ENCODE measurements around the gene SYT1. TPM values are rescaled to one million over a fixed set of nuclear protein-coding genes. Genes with fewer than 3 reads are reported as not detected.

The SYT1 gene
- total and polyA plus RNA-seq, 4 donors = 38.0 to 113 (median 97.8) TPM

DNA sequence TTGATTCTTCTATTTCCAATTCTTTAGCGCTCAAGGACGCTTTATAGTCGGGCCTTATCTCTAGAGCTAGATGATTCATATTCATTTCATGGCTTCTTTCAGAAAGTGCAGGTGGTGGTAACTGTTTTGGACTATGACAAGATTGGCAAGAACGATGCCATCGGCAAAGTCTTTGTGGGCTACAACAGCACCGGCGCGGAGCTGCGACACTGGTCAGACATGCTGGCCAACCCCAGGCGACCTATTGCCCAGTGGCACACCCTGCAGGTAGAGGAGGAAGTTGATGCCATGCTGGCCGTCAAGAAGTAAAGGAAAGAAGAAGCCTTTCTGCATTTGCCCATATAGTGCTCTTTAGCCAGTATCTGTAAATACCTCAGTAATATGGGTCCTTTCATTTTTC is 584.2 kb downstream of the SYT1 start:
- no peak for DNase-seq (ENCODE audit: low read depth in 4 of 6, low spot score in 6 of 6)

DNA sequence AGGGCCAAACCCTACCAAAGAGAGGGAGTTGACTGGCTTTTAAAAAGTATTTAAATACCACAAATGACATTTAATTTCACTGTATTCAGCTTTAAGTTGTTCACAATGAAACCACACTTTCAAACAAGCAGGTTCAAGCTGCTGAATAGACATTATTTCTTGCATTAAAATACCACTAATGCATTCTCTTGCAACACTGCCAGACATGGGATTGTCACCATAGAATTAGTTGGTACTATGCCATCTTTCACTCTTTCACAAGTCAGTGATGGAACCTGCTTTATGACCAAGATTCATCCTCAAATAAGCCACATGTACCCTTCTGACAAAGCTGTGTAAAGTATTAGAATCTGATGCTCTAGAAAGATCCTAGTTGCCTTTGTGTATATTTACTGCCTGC is 586.8 kb downstream of the SYT1 start:
- Histone ChIP-seq H3K36me3 (ENCODE audit: control insufficient read depth, insufficient read depth, low read length) (peaks cover 2% of the 10 kb centered on the region), H3K4me1 (ENCODE audit: control insufficient read depth, insufficient read depth, low read length) (peaks cover 3% of the 10 kb centered on the region), H3K27me3 (ENCODE audit: control insufficient read depth, insufficient read depth, low read length) (no peaks in the 10 kb centered on the region), H3K4me3 (ENCODE audit: low read depth, low read length) (no peak overlapping the region), H3K9me3 (ENCODE audit: control insufficient read depth, insufficient read depth, low read length) (no peaks in the 10 kb centered on the region), H3K27ac (ENCODE audit: low read depth, low read length) (no peak overlapping the region)
- no peak for DNase-seq (ENCODE audit: low read depth in 4 of 6, low spot score in 6 of 6)

More for the DNA sequence above, 584.2 kb downstream of the SYT1 start:
- Histone ChIP-seq H3K9me3 (ENCODE audit: control insufficient read depth, insufficient read depth, low read length) (no peaks in the 10 kb centered on the region), H3K4me1 (ENCODE audit: control insufficient read depth, insufficient read depth, low read length) (peaks cover 3% of the 10 kb centered on the region), H3K36me3 (ENCODE audit: control insufficient read depth, insufficient read depth, low read length) (peaks cover 2% of the 10 kb centered on the region), H3K4me3 (ENCODE audit: low read depth, low read length) (no peak overlapping the region), H3K27ac (ENCODE audit: low read depth, low read length) (no peak overlapping the region), H3K27me3 (ENCODE audit: control insufficient read depth, insufficient read depth, low read length) (no peaks in the 10 kb centered on the region)
- 94% methylated on average over 9 of the region's 11 CpGs for WGBS (ENCODE audit: insufficient coverage)

DNA sequence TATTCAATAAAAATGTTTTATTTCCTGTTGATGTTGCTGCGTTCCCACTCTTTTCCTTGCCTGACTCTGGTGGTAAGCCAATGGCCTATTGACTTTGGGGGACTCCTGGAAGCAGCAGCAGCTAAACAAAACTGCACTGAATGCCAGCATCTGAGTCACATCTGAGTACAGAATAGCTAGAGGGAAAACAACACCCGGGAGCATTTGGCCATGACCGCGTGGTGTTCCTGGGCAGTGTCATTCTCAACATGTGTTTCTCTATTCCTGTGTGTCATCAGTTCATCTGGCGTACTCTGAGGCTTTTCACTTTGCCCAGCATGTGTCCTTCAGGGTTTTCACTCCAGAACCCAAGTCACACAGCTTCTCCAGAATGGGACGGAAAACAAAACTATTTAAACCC is 587.4 kb downstream of the SYT1 start:
- 43% methylated on average over 5 of the region's 6 CpGs for WGBS (ENCODE audit: insufficient coverage)
- no peaks in the 10 kb centered on the region for H3K9me3 ChIP-seq (ENCODE audit: control insufficient read depth, insufficient read depth, low read length)
- no peak overlapping the region for H3K4me3 ChIP-seq (ENCODE audit: low read depth, low read length)
- peak in 4 of 6 donors; percentile 26 to 73 (median 27) for DNase-seq (ENCODE audit: low read depth in 4 of 6, low spot score in 6 of 6)
- H3K4me1 ChIP-seq (ENCODE audit: control insufficient read depth, insufficient read depth, low read length) = peaks cover 3% of the 10 kb centered on the region
- H3K27ac ChIP-seq (ENCODE audit: low read depth, low read length) = peak overlapping the region; percentile 19
- peaks cover 2% of the 10 kb centered on the region for H3K36me3 ChIP-seq (ENCODE audit: control insufficient read depth, insufficient read depth, low read length)
- no peaks in the 10 kb centered on the region for H3K27me3 ChIP-seq (ENCODE audit: control insufficient read depth, insufficient read depth, low read length)

DNA sequence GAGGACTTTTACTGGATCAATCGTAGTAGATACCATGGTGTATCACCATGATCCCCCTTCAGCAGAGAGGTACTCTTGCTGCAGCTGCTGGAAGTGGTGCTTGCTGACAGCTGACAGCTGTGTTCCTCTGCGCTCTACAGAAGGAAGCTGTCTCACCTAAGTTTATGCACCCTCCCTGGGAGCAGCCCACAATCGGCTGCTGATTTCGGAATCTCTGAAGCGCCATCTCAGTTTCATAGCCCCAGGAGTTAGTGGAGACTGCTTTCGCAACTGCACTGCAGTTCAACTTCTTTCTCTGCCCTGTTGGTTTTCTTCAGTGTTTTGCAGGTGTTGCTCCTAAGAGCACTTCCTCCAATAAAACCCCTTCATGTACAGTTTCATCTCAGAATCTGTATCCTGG is 588.3 kb downstream of the SYT1 start:
- Histone ChIP-seq H3K27ac (ENCODE audit: low read depth, low read length) (no peak overlapping the region), H3K9me3 (ENCODE audit: control insufficient read depth, insufficient read depth, low read length) (no peaks in the 10 kb centered on the region), H3K4me1 (ENCODE audit: control insufficient read depth, insufficient read depth, low read length) (peaks cover 3% of the 10 kb centered on the region), H3K36me3 (ENCODE audit: control insufficient read depth, insufficient read depth, low read length) (peaks cover 2% of the 10 kb centered on the region), H3K27me3 (ENCODE audit: control insufficient read depth, insufficient read depth, low read length) (no peaks in the 10 kb centered on the region), H3K4me3 (ENCODE audit: low read depth, low read length) (no peak overlapping the region)
- no peak for DNase-seq (ENCODE audit: low read depth in 4 of 6, low spot score in 6 of 6)
- 95% methylated on average over 5 of the region's 6 CpGs for WGBS (ENCODE audit: insufficient coverage)

DNA sequence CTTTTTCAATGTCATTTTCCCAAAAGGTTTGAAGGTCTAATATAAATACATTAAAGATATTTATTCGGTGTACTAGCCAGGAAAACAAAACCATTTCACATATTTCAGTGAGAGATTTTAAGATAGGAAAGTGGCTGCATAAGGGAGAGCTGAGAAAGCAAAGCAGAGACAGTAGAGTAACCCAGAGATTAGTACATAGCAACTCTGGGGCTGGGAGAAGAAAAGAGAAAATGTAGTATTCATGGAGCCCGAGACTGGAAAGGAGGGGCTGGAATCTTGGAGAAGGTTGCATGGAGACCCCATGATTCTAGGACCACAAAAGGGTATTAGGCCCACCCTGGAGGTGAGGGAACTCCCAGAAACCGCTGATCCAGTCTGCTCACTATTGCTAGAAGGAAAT is 589.2 kb downstream of the SYT1 start:
- peaks cover 2% of the 10 kb centered on the region for H3K9me3 ChIP-seq (ENCODE audit: control insufficient read depth, insufficient read depth, low read length)
- peak overlapping the region; percentile 66 for H3K27ac ChIP-seq (ENCODE audit: low read depth, low read length)
- H3K36me3 ChIP-seq (ENCODE audit: control insufficient read depth, insufficient read depth, low read length) = peaks cover 1% of the 10 kb centered on the region
- 44% methylated on average over 1 of the region's 3 CpGs for WGBS (ENCODE audit: insufficient coverage)
- DNase-seq (ENCODE audit: low read depth in 4 of 6, low spot score in 6 of 6) = no peak
- H3K4me3 ChIP-seq (ENCODE audit: low read depth, low read length) = no peak overlapping the region
- peaks cover 3% of the 10 kb centered on the region for H3K4me1 ChIP-seq (ENCODE audit: control insufficient read depth, insufficient read depth, low read length)
- H3K27me3 ChIP-seq (ENCODE audit: control insufficient read depth, insufficient read depth, low read length) = no peaks in the 10 kb centered on the region

DNA sequence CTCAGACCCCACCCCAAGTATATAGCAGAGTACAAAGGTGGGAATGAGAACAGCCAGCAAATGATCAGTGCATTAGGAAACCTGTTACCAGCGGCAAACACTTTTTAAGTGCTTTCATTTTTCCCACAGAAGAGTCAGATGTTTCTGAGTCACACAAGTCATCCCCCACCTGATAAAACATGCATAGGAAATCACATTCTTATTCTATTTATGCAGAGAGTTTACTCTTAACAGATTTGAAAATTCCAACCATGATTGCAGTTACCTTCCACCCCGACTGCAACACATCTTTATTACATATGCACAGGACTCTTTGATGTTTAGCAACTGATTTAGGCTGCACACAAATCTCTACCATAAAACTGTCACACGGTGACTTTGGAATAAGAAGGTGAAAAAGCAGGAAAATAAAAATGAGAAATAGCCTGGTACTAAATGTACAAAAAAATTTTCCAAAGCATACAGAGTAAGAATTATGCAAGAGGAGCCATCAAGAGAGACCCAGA is 589.8 kb downstream of the SYT1 start:
- Histone ChIP-seq H3K27ac (ENCODE audit: low read depth, low read length) (peak overlapping the region; percentile 66), H3K27me3 (ENCODE audit: control insufficient read depth, insufficient read depth, low read length) (no peaks in the 10 kb centered on the region), H3K36me3 (ENCODE audit: control insufficient read depth, insufficient read depth, low read length) (no peaks in the 10 kb centered on the region), H3K4me3 (ENCODE audit: low read depth, low read length) (no peak overlapping the region), H3K9me3 (ENCODE audit: control insufficient read depth, insufficient read depth, low read length) (peaks cover 2% of the 10 kb centered on the region), H3K4me1 (ENCODE audit: control insufficient read depth, insufficient read depth, low read length) (peaks cover 3% of the 10 kb centered on the region)
- peak in 1 of 6 donors; percentile 55 for DNase-seq (ENCODE audit: low read depth in 4 of 6, low spot score in 6 of 6)
- no CpG with 5 or more reads among the region's 3 CpGs for WGBS (ENCODE audit: insufficient coverage)

DNA sequence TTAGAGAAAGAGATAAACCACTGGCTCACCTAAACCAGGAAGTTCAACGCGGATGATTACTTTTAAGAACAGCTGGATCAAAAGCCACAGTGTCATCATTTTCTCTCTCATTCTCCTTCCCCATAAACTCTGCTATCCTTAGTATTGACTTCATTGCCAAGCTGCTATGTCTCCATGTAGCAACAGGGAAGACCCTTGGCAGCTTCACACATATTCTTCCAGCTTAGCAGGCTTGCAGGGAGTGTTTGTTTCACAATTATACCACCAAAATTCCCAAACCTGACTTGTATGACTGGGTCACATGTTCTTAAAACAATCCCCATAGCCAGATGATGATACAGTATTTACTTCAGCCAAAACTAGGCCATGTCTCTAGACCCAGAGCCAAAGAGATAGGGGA is 590.7 kb downstream of the SYT1 start:
- Histone ChIP-seq H3K9me3 (ENCODE audit: control insufficient read depth, insufficient read depth, low read length) (peaks cover 2% of the 10 kb centered on the region), H3K27me3 (ENCODE audit: control insufficient read depth, insufficient read depth, low read length) (no peaks in the 10 kb centered on the region), H3K27ac (ENCODE audit: low read depth, low read length) (no peak overlapping the region), H3K4me1 (ENCODE audit: control insufficient read depth, insufficient read depth, low read length) (peaks cover 3% of the 10 kb centered on the region), H3K36me3 (ENCODE audit: control insufficient read depth, insufficient read depth, low read length) (no peaks in the 10 kb centered on the region), H3K4me3 (ENCODE audit: low read depth, low read length) (no peak overlapping the region)
- DNase-seq (ENCODE audit: low read depth in 4 of 6, low spot score in 6 of 6) = no peak
- WGBS (ENCODE audit: insufficient coverage) = 79% methylated on average over 2 of the region's 2 CpGs

DNA sequence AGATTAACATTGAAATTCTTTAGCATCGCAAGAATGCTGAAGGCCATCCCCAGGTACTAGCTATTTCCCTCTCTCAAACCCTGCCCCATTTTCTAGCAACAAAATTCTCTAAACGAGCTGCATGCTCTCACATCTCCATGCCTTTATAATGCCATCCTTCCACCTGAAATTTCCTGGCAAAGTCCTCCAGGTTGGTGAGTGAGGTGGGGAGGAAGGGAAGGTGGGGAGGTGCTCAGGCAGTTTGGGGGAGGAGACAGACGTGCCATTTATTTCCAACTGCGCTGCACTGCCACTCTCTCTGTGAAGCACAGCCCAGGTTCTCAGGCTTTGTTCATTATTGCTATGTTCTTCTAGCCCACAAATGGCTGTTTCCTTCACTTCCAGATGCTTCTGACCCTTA is 617.7 kb downstream of the SYT1 start:
- H3K36me3 ChIP-seq (ENCODE audit: control insufficient read depth, insufficient read depth, low read length) = no peaks in the 10 kb centered on the region
- WGBS (ENCODE audit: insufficient coverage) = 66% methylated on average over 2 of the region's 4 CpGs
- H3K27ac ChIP-seq (ENCODE audit: low read depth, low read length) = no peak overlapping the region
- H3K4me1 ChIP-seq (ENCODE audit: control insufficient read depth, insufficient read depth, low read length) = no peaks in the 10 kb centered on the region
- no peak overlapping the region for H3K4me3 ChIP-seq (ENCODE audit: low read depth, low read length)
- H3K27me3 ChIP-seq (ENCODE audit: control insufficient read depth, insufficient read depth, low read length) = no peaks in the 10 kb centered on the region
- peak in 2 of 6 donors; percentile 4 to 25 for DNase-seq (ENCODE audit: low read depth in 4 of 6, low spot score in 6 of 6)
- H3K9me3 ChIP-seq (ENCODE audit: control insufficient read depth, insufficient read depth, low read length) = no peaks in the 10 kb centered on the region

DNA sequence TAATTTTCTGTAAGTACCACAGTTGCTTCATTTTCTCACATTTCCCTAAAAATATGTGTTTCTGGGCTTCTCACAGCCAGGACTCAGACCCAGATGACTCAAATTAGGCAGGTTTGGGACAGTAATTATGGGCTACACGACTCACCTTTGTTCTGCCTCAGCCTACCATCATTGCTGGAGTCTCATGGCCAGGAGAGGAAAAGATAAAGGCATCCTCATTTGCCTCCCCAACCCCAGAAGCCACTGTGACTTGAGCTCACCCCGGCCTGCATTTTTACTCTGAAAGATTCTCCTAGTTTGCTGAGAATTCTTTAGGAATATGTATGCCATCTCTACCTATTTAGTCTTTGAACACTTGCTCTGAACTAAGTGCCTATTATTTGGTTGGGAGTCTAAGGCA is 618.3 kb downstream of the SYT1 start:
- Histone ChIP-seq H3K9me3 (ENCODE audit: control insufficient read depth, insufficient read depth, low read length) (no peaks in the 10 kb centered on the region), H3K4me3 (ENCODE audit: low read depth, low read length) (no peak overlapping the region), H3K4me1 (ENCODE audit: control insufficient read depth, insufficient read depth, low read length) (no peaks in the 10 kb centered on the region), H3K27ac (ENCODE audit: low read depth, low read length) (no peak overlapping the region), H3K36me3 (ENCODE audit: control insufficient read depth, insufficient read depth, low read length) (no peaks in the 10 kb centered on the region), H3K27me3 (ENCODE audit: control insufficient read depth, insufficient read depth, low read length) (no peaks in the 10 kb centered on the region)
- no peak for DNase-seq (ENCODE audit: low read depth in 4 of 6, low spot score in 6 of 6)
- 71% methylated on average over 1 of the region's 2 CpGs for WGBS (ENCODE audit: insufficient coverage)

DNA sequence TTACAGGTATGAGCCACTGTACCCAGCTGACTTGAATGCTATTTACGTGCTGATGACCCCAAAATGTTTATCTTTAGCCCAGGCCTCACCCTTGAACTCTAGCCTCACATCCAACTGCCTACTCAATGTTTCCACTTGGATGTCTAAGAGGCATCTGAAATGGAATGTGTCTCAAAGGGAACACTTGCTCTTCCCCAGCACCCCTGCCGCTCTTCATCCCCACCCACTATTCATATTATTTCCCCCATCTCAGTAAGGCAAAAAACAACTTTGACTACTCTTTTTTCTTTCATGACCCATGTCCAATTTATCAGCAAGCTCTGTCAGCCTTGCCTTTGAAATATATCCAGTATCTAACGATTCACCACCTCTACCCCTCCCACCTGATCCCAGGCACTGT is 621.6 kb downstream of the SYT1 start:
- no peak for DNase-seq (ENCODE audit: low read depth in 4 of 6, low spot score in 6 of 6)
- no peaks in the 10 kb centered on the region for H3K27me3 ChIP-seq (ENCODE audit: control insufficient read depth, insufficient read depth, low read length)
- no peaks in the 10 kb centered on the region for H3K4me1 ChIP-seq (ENCODE audit: control insufficient read depth, insufficient read depth, low read length)
- no peaks in the 10 kb centered on the region for H3K36me3 ChIP-seq (ENCODE audit: control insufficient read depth, insufficient read depth, low read length)
- H3K9me3 ChIP-seq (ENCODE audit: control insufficient read depth, insufficient read depth, low read length) = no peaks in the 10 kb centered on the region
- H3K4me3 ChIP-seq (ENCODE audit: low read depth, low read length) = no peak overlapping the region
- WGBS (ENCODE audit: insufficient coverage) = 58% methylated on average over 2 of the region's 3 CpGs
- H3K27ac ChIP-seq (ENCODE audit: low read depth, low read length) = no peak overlapping the region
